ENCODE results near the gene FKBP4. TPM values are rescaled to one million over a fixed set of nuclear protein-coding genes. Genes with fewer than 3 reads are reported as not detected.

The FKBP4 gene
- total RNA-seq, 2 donors from 2014 or later: 55.2 to 87.0 TPM

GRCh38 chr12:2823483-2823882, 28.7 kb downstream of the FKBP4 start:
- no peak overlapping the region for H3K27ac ChIP-seq
- no peak overlapping the region for H3K4me3 ChIP-seq
- H3K4me1 ChIP-seq (replicated peaks): no peaks in the 10 kb centered on the region
- no peaks in the 10 kb centered on the region for H3K27me3 ChIP-seq (replicated peaks; ENCODE audit: insufficient read depth)
- no peaks in the 10 kb centered on the region for H3K9me3 ChIP-seq
- 63% methylated on average over 7 of the region's 7 CpGs for WGBS
- TF ChIP-seq POLR2AphosphoS5 (IDR thresholded peaks at IDR 0.05) (no peak), CTCF (IDR thresholded peaks at IDR 0.05) (no peak), POLR2A (IDR thresholded peaks at IDR 0.05) (no peak)
- intact Hi-C loops (cut with DNase I): no loop called here
- peaks cover 6 to 26% of the 10 kb centered on the region in 2 donors for H3K36me3 ChIP-seq
- DNase-seq (ENCODE audit: low spot score): no peak

GRCh38 chr12:2824541-2824940, 29.8 kb downstream of the FKBP4 start:
- H3K4me3 ChIP-seq: no peak overlapping the region
- no peak for TF ChIP-seq CTCF (IDR thresholded peaks at IDR 0.05)
- TF ChIP-seq POLR2AphosphoS5 (IDR thresholded peaks at IDR 0.05): no peak
- no peak for TF ChIP-seq POLR2A (IDR thresholded peaks at IDR 0.05)
- intact Hi-C loops (cut with DNase I): no loop called here
- H3K4me1 ChIP-seq (replicated peaks): no peaks in the 10 kb centered on the region
- no peak overlapping the region for H3K27ac ChIP-seq
- H3K27me3 ChIP-seq (replicated peaks; ENCODE audit: insufficient read depth): no peaks in the 10 kb centered on the region
- no peak for DNase-seq (ENCODE audit: low spot score)
- H3K9me3 ChIP-seq: no peaks in the 10 kb centered on the region
- 68% methylated on average over 6 of the region's 6 CpGs for WGBS
- H3K36me3 ChIP-seq: peaks cover 6 to 26% of the 10 kb centered on the region in 2 donors

- no peaks in the 10 kb centered on the region for H3K4me1 ChIP-seq (replicated peaks)
- WGBS: 63% methylated on average over 4 of the region's 4 CpGs
- H3K27ac ChIP-seq: no peak overlapping the region
- TF ChIP-seq POLR2A (IDR thresholded peaks at IDR 0.05) (no peak), POLR2AphosphoS5 (IDR thresholded peaks at IDR 0.05) (no peak), CTCF (IDR thresholded peaks at IDR 0.05) (no peak)
- DNase-seq (ENCODE audit: low spot score): no peak
- peaks cover 6 to 26% of the 10 kb centered on the region in 2 donors for H3K36me3 ChIP-seq
- intact Hi-C loops (cut with DNase I): no loop called here
- no peak overlapping the region for H3K4me3 ChIP-seq
- no peaks in the 10 kb centered on the region for H3K9me3 ChIP-seq
- H3K27me3 ChIP-seq (replicated peaks; ENCODE audit: insufficient read depth): no peaks in the 10 kb centered on the region
Measured at GRCh38 chr12:2825132-2825531, 30.4 kb downstream of the FKBP4 start.

- intact Hi-C loops (cut with DNase I): no loop called here
- peaks cover 6 to 26% of the 10 kb centered on the region in 2 donors for H3K36me3 ChIP-seq
- no peaks in the 10 kb centered on the region for H3K4me1 ChIP-seq (replicated peaks)
- TF ChIP-seq CTCF (IDR thresholded peaks at IDR 0.05): no peak
- TF ChIP-seq POLR2AphosphoS5 (IDR thresholded peaks at IDR 0.05): no peak
- TF ChIP-seq POLR2A (IDR thresholded peaks at IDR 0.05): no peak
- no peak overlapping the region for H3K27ac ChIP-seq
- no peak overlapping the region for H3K4me3 ChIP-seq
- 92% methylated on average over 3 of the region's 3 CpGs for WGBS
- no peaks in the 10 kb centered on the region for H3K9me3 ChIP-seq
- DNase-seq (ENCODE audit: low spot score): no peak
- H3K27me3 ChIP-seq (replicated peaks; ENCODE audit: insufficient read depth): no peaks in the 10 kb centered on the region
Measured at GRCh38 chr12:2826036-2826435, 31.3 kb downstream of the FKBP4 start.

GRCh38 chr12:2826721-2827515, 32.1 kb downstream of the FKBP4 start:
- no peak for TF ChIP-seq POLR2A (IDR thresholded peaks at IDR 0.05)
- no peak for TF ChIP-seq CTCF (IDR thresholded peaks at IDR 0.05)
- TF ChIP-seq POLR2AphosphoS5 (IDR thresholded peaks at IDR 0.05): no peak
- 87% methylated on average over 14 of the region's 14 CpGs for WGBS
- no peak overlapping the region for H3K4me3 ChIP-seq
- no peaks in the 10 kb centered on the region for H3K9me3 ChIP-seq
- no peaks in the 10 kb centered on the region for H3K4me1 ChIP-seq (replicated peaks)
- H3K36me3 ChIP-seq: peaks cover 6 to 26% of the 10 kb centered on the region in 2 donors
- no peaks in the 10 kb centered on the region for H3K27me3 ChIP-seq (replicated peaks; ENCODE audit: insufficient read depth)
- intact Hi-C loops (cut with DNase I): no loop called here
- no peak for DNase-seq (ENCODE audit: low spot score)
- H3K27ac ChIP-seq: no peak overlapping the region

All from prostate gland (tissue), 2 donors.